ENCODE measurements around the gene PAX5. TPM values are rescaled to one million over a fixed set of nuclear protein-coding genes. Genes with fewer than 3 reads are reported as not detected.

The PAX5 gene
- total and polyA plus RNA-seq, 2 of the 13 experiments (the other 11 are each of a cell fraction or from before 2014, with no cell fraction given), result not detected

- peak; percentile 90 for TF ChIP-seq ATAD3A (CRISPR knock-in tag; IDR thresholded peaks at IDR 0.05)
- peak; percentile 93; the same call in 1 of the 2 replicates for TF ChIP-seq ZNF670 (CRISPR knock-in tag; IDR thresholded peaks at IDR 0.05; ENCODE audit: borderline replicate concordance)
- TF ChIP-seq, protein P1, sequence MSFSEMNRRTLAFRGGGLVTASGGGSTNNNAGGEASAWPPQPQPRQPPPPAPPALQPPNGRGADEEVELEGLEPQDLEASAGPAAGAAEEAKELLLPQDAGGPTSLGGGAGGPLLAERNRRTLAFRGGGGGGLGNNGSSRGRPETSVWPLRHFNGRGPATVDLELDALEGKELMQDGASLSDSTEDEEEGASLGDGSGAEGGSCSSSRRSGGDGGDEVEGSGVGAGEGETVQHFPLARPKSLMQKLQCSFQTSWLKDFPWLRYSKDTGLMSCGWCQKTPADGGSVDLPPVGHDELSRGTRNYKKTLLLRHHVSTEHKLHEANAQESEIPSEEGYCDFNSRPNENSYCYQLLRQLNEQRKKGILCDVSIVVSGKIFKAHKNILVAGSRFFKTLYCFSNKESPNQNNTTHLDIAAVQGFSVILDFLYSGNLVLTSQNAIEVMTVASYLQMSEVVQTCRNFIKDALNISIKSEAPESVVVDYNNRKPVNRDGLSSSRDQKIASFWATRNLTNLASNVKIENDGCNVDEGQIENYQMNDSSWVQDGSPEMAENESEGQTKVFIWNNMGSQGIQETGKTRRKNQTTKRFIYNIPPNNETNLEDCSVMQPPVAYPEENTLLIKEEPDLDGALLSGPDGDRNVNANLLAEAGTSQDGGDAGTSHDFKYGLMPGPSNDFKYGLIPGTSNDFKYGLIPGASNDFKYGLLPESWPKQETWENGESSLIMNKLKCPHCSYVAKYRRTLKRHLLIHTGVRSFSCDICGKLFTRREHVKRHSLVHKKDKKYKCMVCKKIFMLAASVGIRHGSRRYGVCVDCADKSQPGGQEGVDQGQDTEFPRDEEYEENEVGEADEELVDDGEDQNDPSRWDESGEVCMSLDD (CRISPR knock-in tag; IDR thresholded peaks at IDR 0.05; ENCODE audit: borderline replicate concordance), result peak; percentile 87; the same call in 1 of the 2 replicates
- TF ChIP-seq RBM39 (IDR thresholded peaks at IDR 0.05; ENCODE audit: low read depth, low read length, poor library complexity, severe bottlenecking), result peak; percentile 40
- no peak for TF ChIP-seq NBN (conservative IDR thresholded peaks at IDR 0.05)
- TF ChIP-seq GRHL1 (CRISPR knock-in tag; conservative IDR thresholded peaks at IDR 0.05), result peak; percentile 50; the same call in 1 of the 2 replicates
- peak; percentile 99 for TF ChIP-seq ZNF225 (CRISPR knock-in tag; IDR thresholded peaks at IDR 0.05)
- no peak for TF ChIP-seq ZNF24 (IDR thresholded peaks at IDR 0.05)
- TF ChIP-seq ZNF20 (CRISPR knock-in tag; IDR thresholded peaks at IDR 0.05), result peak; percentile 97
- peak; percentile 73; the same call in 1 of the 2 replicates for TF ChIP-seq RXRB (CRISPR knock-in tag; IDR thresholded peaks at IDR 0.05; ENCODE audit: borderline replicate concordance)
- TF ChIP-seq ZNF773 (CRISPR knock-in tag; IDR thresholded peaks at IDR 0.05; ENCODE audit: borderline replicate concordance), result peak; percentile 98
- peak; percentile 100 for TF ChIP-seq NRL (CRISPR knock-in tag; IDR thresholded peaks at IDR 0.05; ENCODE audit: borderline replicate concordance)
- TF ChIP-seq ZNF772 (CRISPR knock-in tag; IDR thresholded peaks at IDR 0.05), result peak; percentile 97
- no peak for TF ChIP-seq NCOR1 (IDR thresholded peaks at IDR 0.05; ENCODE audit: borderline replicate concordance, low read length)
- peak; percentile 86; the same call in 1 of the 2 replicates for TF ChIP-seq MAF1 (CRISPR knock-in tag; IDR thresholded peaks at IDR 0.05; ENCODE audit: borderline replicate concordance)
- TF ChIP-seq FOXC1 (CRISPR knock-in tag; IDR thresholded peaks at IDR 0.05; ENCODE audit: borderline replicate concordance), result peak; percentile 100
- TF ChIP-seq ZFP1 (CRISPR knock-in tag; IDR thresholded peaks at IDR 0.05), result no peak; the same call in none of the 2 replicates
- TF ChIP-seq ZNF709 (CRISPR knock-in tag; IDR thresholded peaks at IDR 0.05), result peak; percentile 99
- peak; percentile 96 for TF ChIP-seq ZBTB38 (CRISPR knock-in tag; IDR thresholded peaks at IDR 0.05)
- no peak for TF ChIP-seq SMARCE1 (IDR thresholded peaks at IDR 0.05; ENCODE audit: borderline replicate concordance)
- TF ChIP-seq ZBTB34 (CRISPR knock-in tag; IDR thresholded peaks at IDR 0.05), result peak; percentile 91
- TF ChIP-seq MEIS2 (CRISPR knock-in tag; IDR thresholded peaks at IDR 0.05), result peak; percentile 94
Measured at GRCh38 chr9:37079370-37080164, 45.5 kb upstream of the PAX5 start (continued).

All from HepG2 (cell line).